GM18858 (cell line): ENCODE data around the gene ICAM2.
"Not testable (repeated sequence)": the region's sequence is repeated elsewhere in the genome, so short reads cannot be mapped to it uniquely, and the experiment has no call there.

Experiments used
- ATAC-seq: cut with Tn5 transposase; IDR thresholded peaks from one replicate; pipeline ENCODE4 v1.9.1; 2021; ENCODE audit not compliant: unreplicated experiment

ICAM2 gene

DNA sequence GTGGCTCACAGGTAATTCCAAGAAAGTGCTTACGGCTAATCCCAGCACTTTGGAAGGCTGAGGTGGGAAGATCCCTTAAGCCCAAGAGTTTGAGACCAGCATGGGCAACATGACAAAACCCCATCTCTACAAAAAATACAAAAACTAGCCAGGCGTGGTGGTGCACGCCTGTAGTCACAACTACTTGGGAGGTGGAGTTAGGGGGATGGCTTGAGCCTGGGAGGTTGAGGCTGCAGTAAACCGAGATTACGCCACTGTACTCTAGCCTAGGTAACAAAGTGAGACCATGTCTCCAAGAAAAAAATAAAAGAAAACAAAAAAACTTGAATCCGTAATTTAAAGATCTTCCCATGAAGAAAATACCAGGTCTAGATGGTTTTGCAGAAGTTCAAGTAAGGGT, 5.0 kb downstream of the ICAM2 start:
- no peak for ATAC-seq

DNA sequence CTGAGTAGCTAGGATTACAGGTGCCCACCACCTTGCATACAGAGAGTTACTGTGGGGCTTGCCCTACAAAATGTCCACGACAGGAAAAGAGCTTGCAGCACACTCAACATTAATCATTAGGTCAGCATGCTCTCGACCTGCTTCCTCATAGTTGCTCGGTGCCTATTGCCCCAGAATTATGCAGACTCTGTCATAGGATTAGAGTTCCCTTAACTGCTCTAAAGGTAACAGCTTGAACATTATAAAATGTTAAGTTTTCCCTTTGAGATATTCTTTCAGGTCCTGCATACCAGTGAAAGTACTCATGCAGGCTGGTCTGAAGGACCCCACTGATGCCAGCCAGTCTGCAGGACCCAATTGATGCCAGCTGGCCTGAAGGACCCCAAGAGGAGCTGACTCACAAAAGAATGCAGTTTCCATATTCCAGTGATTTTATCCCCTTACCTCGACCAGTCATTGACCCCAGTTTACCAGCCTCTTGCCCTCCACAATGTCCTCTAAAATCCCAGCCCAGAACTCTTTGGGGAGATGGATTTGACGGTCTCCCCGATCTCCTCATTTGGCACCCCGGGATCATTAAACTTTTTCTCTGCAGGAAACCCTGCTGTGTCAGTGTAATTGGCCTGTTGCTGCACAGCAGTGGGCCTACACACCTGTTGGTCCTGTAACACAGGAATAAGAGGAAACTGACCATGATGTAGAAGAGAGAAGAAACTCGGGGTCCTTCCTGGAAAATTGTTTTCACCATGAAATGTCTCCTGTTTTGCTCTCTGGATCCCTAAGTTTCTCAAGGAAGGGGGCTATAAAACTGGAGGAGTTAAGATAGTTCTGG, 10.6 kb downstream of the ICAM2 start:
- no peak for ATAC-seq

DNA sequence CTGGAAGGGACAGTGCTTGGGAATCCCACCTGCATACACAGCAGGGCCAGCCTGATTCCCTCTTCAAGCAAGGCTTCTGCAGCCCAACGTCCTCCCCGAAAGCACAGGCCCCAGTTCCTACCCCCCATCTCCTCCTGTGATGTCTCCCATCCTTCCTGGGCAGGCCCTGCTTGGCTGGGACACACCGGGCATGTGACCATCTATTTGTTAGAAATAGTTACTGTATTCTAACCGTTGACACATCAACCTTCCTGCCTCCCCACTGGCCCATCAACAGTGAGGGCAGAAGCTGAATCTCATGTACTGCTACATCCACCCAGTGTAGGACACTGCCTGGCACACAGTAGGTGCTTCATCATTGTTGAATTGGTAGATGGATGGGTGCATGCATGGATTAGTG, 11.6 kb downstream of the ICAM2 start:
- no peak for ATAC-seq

DNA sequence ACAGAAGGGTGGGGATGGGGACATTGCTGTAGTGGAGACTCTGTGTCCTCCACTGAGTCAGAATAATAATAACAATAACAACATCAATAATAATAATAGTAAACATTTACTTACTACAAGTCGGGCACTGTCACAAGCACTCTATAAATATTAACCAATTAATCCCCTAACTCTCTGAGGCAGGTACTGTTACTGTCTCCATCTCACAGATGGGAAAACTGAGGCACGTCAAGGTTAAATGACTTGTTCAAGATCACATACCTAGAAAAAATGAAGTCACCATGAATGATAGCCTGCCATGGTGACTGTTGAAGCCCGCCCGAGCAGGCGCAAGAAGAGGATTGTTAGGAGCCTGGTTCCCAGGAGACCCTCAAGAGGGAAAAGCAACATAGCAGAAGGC, 12.1 kb downstream of the ICAM2 start:
- no peak for ATAC-seq

DNA sequence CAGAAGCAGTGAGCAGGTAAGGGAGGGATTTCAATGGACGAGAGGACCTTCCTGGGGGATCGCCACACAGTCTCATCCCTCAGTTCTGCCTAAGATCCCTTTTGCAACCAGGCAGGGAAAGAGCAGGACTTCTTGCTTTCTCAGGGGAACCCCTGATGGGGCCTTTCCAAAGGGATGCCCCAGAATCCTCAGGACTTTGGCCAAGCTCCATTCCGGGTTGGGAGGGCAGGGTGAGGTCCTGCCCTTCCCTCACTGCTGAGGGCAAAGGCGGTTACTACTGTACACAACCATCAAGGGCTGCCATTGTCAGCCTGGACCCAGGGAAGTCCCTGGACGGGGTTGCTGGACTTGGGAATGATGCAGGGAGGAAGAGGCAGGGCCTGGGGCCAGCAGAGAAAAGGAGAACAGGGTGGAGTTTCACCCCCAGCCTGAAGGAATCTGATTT, 12.6 kb downstream of the ICAM2 start:
- ATAC-seq = no peak

DNA sequence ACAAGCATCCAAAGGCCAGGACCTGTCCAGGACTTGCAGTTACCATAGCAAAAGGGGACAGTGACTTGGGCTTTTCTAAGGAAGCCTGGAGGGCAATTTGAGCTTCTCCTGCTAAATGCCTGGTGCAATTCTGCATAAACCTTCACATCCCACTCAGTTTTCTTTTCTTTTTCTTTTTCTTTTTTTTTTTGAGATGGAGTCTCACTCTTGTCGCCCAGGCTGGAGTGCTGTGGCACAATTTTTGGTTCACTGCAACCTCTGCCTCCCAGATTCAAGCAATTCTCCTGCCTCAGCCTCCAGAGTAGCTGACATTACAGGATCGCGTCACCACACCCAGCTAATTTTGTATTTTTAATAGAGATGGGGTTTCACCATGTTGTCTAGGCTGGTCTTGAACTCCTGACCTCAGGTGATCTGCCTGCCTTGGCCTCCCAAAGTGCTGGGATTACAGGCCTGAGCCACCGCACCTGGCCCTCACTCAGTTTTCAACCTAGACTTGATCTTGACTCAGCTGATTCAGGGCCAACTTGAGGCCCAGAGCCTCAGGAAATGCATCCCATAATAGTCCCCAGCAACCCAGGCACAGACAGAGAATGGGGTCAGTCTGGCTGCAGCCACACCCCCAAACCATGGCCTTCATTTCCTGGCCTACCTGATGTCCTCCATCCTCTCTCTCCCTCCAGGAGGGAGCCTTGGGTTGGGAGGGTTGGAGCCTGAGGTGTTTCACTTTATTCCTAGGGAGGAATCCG, 13.2 kb downstream of the ICAM2 start:
- ATAC-seq = not testable (repeated sequence)

DNA sequence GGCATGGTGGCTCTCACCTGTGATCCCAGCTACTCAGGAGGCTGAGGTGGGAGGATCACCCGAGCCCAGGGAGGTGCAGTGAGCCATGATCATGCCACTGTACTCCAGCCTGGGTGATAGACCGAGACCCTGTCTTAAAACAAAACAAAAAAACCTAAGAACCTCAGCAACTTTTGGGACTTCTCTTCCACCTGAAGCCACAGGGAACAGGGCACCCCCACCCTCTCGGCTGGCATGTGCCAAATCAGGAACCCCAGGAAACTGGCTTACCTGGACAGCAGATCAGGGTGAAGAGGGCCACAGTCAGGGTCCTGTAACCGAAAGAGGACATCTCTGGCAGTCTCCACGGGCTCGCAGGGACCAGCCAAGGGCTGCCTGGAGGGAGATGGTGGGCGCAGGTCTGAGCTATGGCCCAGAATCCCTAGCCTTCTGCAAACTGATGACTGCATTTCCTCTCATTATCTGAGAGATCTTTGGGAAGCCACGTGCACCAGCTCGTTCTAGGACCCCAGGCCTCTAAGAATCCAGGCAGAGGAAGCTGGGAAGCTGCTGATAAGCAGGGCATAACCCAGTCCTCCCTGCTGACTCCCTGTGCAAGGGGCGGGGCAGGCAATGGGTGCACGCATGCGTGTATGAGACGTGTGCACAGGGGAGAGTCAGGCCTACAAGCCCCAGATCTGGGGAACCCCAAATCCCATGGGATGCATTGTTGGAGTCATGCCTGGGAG, 13.9 kb downstream of the ICAM2 start:
- no peak for ATAC-seq

DNA sequence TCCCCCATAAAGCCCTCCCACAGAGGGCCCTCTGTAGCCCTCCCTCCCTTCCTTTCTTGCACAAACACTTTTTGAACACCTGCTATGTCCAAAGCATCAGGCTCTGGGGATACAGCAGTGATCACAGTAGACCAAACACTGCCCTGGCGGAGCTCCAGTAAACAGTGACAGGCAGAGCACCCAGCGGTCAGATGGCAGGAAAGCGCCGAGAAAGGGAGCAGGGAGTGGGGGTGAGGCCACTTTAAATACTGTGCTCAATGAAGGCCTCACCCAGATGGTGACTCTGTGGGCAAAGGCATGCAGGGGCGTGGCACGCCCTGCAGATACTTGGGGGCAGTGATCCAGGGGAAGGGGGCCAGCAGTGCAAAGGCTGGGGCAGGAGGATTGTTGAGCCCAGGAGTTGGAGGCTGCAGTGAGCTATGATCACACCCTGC, 14.7 kb downstream of the ICAM2 start:
- no peak for ATAC-seq

DNA sequence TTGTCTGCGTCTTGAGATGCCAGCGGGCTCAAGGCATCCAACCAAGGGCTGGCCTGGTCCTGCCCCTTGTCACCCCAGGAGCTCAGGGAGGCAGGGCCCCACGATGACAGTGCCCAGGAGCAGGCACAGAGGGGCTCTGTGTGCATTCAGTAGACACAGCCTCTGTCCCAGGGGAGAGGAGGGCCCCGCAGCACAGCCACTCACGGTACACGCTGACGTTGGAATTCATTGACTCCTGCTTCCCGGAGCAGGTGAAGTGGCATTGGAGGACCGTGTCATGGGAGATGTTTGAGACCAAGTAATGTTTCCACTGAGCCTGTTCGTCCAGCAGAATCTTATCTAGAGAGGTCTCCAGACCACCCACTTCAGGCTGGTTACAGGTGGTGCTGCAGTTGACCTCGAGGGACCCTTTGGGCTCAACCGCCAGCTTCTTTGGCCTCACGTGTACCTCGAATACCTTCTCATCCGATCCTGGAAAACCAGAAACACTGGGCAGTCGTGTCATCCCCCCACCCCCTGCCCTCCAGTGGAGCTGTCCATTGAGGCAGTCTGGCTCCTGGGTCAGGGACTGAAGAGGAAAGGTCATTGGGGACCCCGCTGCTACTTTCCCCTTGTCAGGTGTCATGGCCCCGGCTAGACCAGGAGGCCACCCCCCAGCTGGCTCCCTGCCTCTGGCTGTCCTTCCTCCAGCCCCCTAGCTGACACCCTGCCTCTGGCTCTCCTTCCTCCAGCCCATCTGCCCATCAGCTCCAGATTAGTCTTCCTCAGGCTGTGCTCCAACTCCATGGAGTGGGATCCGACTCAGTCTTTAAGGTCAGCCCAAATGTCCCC, 15.3 kb downstream of the ICAM2 start:
- no peak for ATAC-seq

DNA sequence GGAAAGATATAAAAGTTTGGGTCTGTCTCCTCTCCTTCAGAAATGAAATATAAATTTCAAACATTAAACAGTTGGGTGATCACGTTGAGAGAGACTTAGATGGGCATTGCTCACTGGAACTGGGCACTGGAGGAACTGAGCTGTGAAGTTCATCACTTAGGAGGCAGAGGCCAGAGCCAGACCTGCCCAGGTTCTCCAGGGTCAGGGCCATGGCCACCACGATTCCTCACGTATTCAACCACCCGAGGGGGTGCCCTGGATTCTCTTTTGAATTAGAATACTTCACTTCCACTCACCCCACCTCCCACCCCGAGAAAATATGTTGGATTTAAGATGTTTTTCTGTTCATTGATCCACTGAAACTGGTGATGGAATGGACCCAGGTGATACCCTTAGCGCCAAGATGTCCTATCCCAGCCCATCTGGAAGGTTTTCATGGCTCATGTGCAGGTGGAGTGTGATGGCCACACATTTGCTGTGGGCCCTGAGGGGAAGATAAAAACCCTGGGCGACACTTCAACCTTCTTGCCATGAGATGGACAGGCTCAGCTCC, 16.1 kb downstream of the ICAM2 start:
- no peak for ATAC-seq

DNA sequence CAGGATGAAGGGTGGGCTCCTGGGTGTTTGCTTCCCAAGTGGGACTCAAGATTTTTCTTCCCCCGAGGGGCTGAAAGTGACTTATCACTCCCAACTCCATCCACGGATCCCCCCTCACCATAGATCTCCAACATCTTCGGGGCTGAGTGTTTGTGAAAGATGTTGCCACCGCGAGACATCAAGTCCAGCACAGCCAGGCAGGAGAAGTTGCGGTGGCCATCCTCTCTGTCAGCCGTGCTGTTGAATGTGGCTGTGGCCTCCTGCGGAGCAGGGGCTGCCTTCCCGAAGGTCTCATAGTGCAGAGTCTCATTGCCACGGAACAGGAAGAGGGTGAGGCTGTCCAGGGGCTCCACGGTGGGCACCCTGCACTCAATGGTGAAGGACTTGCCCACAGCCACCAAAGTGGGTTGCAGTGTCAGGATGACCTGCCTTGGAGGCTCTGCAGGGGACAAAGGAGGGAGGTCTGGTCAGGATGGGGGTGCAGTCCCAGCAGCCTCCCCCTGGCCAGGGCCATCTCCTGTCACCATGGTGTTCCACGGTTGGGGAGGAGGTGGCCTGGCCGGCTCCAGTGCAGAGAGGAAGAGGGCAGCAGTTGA, 16.8 kb downstream of the ICAM2 start:
- no peak for ATAC-seq

DNA sequence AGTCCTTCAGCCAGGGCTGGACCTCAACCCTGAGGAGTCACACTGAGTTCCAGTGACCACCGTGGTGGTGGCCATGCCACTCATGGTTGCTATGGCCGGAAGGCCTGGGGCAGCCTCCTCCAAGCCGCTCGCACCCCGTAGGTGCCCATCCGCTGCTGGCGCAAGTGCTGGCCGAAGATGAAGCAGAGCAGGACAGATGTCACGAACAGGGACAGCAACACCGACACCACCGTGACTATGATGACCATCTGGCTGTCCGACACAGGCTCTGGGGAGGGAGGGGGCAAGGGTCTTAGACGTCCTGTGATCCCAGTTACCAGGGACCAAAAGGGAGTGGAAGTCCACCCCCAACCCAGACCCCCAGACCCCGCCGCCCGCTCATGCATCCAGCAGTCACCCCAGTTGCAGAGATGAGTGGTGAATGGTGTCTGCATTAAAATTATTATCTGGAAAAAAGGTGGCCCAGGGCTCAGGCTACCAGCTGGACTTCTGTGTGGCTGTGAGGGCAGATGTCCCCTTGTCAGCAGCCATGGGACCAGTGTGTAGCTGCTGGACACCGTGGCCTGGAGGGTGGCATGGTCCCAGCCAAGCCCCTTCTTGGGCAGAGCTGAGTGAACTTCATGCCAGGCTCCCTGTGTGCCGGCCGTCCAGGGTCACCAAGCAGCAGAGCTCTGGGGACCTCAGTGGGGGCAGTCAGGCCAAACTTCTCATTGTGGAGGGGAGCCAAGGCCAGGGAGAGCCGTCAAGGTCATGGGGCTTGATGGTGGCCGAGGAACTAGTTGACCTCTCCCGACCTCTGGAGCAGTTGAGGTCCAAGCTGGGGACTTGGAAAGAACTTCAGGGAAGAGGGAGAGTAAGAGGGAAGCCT, 17.5 kb downstream of the ICAM2 start:
- no peak for ATAC-seq

DNA sequence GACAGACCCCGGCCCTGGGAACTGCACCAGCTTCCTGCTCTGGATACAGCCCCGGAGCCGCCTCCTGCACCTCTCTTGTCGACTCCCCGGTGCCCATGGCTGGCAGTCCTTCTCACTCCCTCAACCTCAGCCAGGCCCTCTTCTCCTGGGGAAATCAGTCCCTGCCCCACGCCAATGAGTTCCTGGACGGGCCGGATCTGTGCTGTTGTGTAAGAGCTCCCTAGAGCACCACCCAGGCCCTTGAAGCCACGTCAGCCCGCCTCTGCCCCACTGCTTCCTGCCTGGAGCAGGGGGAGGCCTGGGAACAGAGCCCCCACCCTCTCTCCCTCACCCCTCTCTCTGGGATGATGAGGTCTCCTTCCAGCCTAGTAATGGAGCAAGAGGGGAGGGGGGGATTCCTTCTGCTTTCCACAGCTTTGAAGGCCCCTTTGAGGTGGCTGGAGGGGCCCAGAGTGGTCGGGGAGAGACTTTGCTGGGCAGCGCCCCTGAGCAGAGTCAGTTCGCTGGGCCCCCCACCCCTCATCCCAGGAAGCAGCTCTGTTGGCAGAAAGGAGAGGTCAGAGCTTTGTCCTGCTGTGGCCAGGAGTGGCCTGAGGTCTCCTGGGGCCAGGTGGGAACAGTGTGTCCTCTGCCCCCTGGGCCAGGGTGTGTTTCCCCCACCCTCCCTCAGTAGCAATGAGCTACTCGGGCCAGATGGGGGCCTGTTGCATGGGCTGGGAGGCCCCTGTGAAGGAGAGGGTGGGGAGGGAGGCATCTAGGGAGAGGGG, 18.5 kb downstream of the ICAM2 start:
- ATAC-seq = no peak

DNA sequence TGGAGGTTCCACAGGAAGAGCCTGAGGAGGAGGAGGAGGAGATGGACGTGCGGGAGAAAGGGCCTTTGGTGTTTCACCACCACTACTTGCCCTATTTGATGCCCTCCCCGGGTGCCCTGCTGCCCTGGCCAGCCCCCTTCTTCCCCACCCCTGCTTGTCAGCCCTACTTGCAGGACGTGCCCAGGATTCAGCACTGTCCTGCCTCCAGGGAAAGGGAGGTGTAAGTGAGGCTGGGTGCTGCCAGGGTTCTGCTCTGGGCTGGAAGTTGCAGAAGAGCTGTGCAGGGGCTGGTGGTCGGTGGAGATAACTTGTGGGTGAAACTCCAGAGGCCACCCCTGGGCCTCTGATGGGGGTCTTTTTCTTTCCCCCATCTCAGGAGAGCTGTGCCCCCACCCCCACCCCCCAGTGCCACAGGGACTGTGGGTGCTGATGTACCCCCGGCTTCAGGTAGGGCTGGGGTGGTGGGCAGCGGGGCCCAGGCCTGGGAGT, 19.3 kb downstream of the ICAM2 start:
- no peak for ATAC-seq

DNA sequence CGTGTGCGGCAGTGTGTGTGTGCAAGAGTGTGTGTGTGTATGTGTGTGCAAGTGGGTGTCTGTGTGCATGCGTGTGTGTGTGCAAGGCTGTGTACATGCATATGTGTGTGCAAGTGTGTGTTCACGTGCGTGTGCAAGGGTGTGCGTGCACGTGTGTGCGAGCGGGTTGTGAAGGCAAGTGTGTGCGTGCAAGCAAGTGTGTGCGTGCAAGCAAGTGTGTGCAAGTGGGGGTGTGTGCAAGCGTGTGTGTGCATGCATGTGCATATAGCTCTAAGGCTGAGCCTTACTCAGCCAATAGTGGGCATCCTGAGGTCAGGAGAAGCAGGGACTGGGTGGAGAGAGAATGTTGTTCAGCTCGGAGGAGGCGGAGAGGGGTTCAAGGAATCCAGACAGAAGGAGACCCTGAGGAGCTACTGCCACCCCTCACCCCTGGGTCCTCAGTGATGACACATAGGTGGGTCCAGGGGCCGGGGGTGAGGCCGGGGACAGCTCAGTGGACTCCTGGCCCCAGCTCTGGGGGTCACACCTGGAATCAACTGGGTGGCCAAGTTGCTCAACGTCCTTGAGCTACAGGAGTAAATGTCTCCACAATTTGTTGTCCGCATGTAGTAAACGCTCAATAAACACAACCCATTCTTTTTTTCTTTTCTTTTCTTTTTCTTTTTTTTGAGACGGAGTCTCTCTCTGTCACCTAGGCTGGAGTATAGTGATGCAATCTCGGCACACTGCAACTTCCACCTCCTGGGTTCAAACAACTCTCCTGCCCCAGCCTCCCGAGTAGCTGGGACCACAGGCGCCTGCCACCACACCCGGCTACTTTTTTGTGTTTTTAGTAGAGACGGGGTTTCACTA, 20.5 kb downstream of the ICAM2 start:
- no peak for ATAC-seq

DNA sequence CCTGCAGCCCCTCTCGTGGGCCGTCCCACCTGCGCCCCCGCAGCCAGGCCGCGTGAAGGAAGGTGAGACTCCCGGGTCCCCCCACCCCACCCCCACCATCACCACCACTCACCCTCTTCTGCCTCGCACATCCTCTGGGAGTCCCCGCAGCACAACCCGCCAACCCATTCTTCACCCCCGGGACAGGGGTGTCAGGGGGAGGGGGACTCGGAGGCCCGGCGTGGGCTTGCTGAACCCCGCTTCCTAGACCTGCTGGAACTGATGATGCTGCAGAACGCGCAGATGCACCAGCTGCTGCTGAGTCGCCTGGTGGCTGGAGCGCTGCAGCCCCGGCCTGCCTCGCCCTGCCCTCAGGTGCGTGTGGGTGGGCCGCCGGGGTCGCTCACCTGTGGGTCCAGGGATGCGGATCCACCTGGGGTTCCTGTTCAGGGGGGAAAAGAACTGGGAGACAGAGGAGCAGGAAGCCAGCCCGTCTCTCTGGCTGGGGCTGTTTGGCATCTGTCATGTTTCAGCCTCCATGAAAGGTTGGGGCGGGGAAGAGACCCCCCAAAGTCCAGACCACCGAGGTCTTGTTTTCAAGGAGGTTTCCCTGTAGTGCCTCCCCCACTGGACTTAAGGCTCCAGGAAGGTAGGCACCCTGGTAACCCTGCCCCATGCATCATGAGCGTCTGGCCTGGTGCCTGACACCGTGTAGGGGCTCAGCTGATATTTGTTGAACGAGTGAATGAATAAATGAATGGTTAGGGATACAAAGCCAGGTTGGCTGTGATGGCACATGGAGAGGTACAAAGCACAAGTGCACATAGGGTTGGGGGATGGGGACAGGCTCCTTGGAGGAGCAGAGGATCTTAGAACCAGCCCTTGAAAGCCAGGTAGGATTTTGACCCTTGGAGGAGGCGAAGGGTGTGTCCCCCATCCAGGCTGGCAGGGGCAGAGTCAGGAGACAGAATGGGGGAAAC, 21.4 kb downstream of the ICAM2 start:
- no peak for ATAC-seq
